Measurements from ENCODE around the gene ATG101. TPM values are rescaled to one million over a fixed set of nuclear protein-coding genes. Genes with fewer than 3 reads are reported as not detected.
A peak's percentile ranks its signal among the peaks of the same experiment; 100 is the strongest.

ATG101 gene
- total and polyA plus RNA-seq, 8 donors = 13.6 to 31.7 (median 19.9) TPM

- WGBS, 2 donors = 31 to 58% methylated on average over 4 of the region's 4 CpGs
- TF ChIP-seq, protein P1, sequence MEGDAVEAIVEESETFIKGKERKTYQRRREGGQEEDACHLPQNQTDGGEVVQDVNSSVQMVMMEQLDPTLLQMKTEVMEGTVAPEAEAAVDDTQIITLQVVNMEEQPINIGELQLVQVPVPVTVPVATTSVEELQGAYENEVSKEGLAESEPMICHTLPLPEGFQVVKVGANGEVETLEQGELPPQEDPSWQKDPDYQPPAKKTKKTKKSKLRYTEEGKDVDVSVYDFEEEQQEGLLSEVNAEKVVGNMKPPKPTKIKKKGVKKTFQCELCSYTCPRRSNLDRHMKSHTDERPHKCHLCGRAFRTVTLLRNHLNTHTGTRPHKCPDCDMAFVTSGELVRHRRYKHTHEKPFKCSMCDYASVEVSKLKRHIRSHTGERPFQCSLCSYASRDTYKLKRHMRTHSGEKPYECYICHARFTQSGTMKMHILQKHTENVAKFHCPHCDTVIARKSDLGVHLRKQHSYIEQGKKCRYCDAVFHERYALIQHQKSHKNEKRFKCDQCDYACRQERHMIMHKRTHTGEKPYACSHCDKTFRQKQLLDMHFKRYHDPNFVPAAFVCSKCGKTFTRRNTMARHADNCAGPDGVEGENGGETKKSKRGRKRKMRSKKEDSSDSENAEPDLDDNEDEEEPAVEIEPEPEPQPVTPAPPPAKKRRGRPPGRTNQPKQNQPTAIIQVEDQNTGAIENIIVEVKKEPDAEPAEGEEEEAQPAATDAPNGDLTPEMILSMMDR (IDR thresholded peaks at IDR 0.05) = no peak
- Histone ChIP-seq H3K27ac (no peak overlapping the region), H3K36me3 (no peaks in the 10 kb centered on the region), H3K27me3 (no peaks in the 10 kb centered on the region), H3K9me3 (no peaks in the 10 kb centered on the region), H3K4me3 (no peak overlapping the region), H3K4me1 (peaks cover 0 to 18% (median 5%) of the 10 kb centered on the region in 3 donors)
- no peak for DNase-seq
- intact Hi-C loops (cut with DNase I) = loop anchor here in 2 of 3 donors (5.0 kb wide), 3 partner anchors 53 to 93 kb away; no protein-coding TSS in a partner anchor
- ATAC-seq = peak in 2 of 4 donors; percentile 2 to 5
- no peak for FAIRE-seq
Measured at GRCh38 chr12:52029685-52030084, 40.1 kb upstream of the ATG101 start.

DNA sequence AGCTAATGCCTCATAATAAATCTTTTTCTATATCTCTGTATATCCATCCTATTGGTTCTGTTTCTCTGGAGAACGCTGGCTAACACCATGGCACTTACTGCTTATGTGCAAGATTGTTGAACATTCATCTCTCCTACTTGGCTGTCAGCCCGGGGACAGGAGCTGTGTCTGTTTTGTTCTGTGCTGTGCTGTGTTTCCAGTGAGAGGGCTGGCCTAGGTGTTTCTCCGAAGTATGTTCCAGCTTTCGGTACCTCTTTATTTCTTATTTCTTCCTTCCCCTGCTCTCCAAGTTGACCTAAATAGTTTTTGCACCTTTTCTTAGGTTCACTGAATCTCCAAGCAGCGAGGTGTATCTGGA is 37.4 kb upstream of the ATG101 start:
- TF ChIP-seq, protein P1 (IDR thresholded peaks at IDR 0.05) = no peak
- peak; percentile 40 to 64 (median 56) for ATAC-seq

DNA sequence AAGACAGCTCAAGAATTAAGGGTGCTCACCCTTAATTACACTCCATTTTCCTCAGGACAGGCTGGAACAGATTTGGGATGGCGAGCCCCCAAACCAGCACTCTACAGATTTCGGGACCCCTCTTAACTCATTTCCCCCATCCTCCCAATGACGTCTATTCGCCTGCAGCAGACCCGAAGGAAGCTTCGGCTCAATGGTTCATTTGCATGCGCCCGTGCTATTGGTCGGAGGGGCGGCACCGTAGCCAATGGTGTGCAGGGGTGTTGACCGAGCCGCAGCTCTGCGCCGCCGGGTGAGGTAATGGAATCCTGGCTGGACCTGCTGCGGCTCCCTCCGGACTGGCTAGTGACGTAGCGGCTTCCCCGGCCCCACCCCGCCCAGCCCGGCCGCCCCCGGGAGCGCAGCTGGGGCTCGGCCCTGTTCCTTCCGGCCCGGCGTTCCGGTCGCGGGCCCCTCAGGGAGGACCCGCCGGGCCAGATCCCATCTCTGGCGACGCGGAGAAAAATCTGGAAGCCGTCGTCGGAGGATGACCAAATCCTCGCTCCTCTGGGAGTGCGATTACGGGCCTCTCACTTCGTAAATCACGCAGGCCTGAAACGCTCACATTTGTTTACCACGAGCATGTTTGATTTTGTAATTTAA is 36.9 kb upstream of the ATG101 start:
- H3K27ac ChIP-seq = peak overlapping the region; percentile 82 to 94 (median 86)
- TF ChIP-seq, protein P1 (IDR thresholded peaks at IDR 0.05) = no peak
- no peaks in the 10 kb centered on the region for H3K36me3 ChIP-seq
- no peaks in the 10 kb centered on the region for H3K9me3 ChIP-seq
- intact Hi-C loops (cut with DNase I) = no loop called here
- FAIRE-seq (peak; percentile 45), ATAC-seq (peak; percentile 88 to 95 (median 93)), DNase-seq (peak; percentile 93 to 99 (median 98))
- H3K27me3 ChIP-seq = no peaks in the 10 kb centered on the region
- peaks cover 6 to 19% (median 8%) of the 10 kb centered on the region in 3 donors for H3K4me1 ChIP-seq
- 0 to 1% methylated on average over 48 of the region's 48 CpGs for WGBS, 2 donors
- H3K4me3 ChIP-seq = peak overlapping the region in 2 of 4 donors; percentile 28 to 41

More for the DNA sequence above, 37.4 kb upstream of the ATG101 start:
- peak; percentile 76 for FAIRE-seq
- WGBS, 2 donors = 0 to 1% methylated on average over 5 of the region's 5 CpGs
- peak overlapping the region; percentile 82 to 94 (median 86) for H3K27ac ChIP-seq
- H3K36me3 ChIP-seq = no peaks in the 10 kb centered on the region
- H3K4me3 ChIP-seq = peak overlapping the region in 2 of 4 donors; percentile 28 to 41
- peaks cover 6 to 19% (median 8%) of the 10 kb centered on the region in 3 donors for H3K4me1 ChIP-seq
- H3K27me3 ChIP-seq = no peaks in the 10 kb centered on the region
- DNase-seq = peak in 4 of 6 donors; percentile 64 to 81 (median 67)
- intact Hi-C loops (cut with DNase I) = no loop called here
- H3K9me3 ChIP-seq = no peaks in the 10 kb centered on the region

DNA sequence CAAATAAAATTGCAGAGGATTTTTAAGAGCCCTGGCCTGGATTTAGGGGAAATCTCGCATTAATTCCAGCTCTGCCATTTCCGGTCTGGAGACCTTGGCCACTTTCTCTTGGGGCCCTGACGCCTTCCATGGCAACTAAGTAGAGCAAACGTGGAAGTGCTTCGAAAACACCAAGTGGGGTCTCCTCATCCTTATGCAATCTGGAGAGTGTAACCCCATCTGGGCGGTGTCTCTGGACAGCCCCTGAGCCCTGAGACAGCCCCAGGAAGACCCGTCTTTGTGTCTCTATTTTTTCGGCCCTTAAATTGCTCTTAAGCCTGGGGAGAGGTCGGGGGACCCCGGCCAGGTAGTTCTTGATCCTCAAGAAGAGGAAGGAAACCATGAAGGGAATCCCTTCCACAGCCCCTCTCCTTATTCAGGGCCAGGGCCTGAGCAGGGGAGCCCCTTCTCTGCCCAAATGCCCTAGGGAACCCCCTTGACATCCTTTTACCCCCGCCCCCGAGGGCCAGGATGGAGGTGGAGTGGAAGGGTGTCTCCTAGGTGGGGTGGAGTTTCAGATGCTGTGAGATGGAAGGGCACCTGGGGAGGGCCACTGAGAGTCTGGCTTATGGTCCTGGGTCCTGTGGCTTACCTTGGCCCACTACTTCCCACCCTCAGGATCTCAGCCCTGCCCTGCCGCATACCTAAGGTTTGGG is 36.2 kb upstream of the ATG101 start:
- Histone ChIP-seq H3K4me3 (peak overlapping the region in 2 of 4 donors; percentile 28 to 41), H3K27me3 (no peaks in the 10 kb centered on the region), H3K4me1 (peaks cover 6 to 25% (median 8%) of the 10 kb centered on the region in 3 donors), H3K36me3 (no peaks in the 10 kb centered on the region), H3K9me3 (no peaks in the 10 kb centered on the region), H3K27ac (peak overlapping the region; percentile 82 to 94 (median 86))
- intact Hi-C loops (cut with DNase I) = no loop called here
- FAIRE-seq (no peak), ATAC-seq (no peak), DNase-seq (peak in 2 of 6 donors; percentile 34 to 52)
- 63 to 67% methylated on average over 13 of the region's 13 CpGs for WGBS, 2 donors
- TF ChIP-seq, protein P1 (IDR thresholded peaks at IDR 0.05) = no peak
